ENCODE measurements around the gene ATP2B2.

The ATP2B2 gene

GRCh38 chr3:10511809-10512494, 6.6 kb upstream of the ATP2B2 start:
- no peak for DNase-seq (ENCODE audit: low read depth in 2 of 2, low spot score in 1 of 2)

DNA sequence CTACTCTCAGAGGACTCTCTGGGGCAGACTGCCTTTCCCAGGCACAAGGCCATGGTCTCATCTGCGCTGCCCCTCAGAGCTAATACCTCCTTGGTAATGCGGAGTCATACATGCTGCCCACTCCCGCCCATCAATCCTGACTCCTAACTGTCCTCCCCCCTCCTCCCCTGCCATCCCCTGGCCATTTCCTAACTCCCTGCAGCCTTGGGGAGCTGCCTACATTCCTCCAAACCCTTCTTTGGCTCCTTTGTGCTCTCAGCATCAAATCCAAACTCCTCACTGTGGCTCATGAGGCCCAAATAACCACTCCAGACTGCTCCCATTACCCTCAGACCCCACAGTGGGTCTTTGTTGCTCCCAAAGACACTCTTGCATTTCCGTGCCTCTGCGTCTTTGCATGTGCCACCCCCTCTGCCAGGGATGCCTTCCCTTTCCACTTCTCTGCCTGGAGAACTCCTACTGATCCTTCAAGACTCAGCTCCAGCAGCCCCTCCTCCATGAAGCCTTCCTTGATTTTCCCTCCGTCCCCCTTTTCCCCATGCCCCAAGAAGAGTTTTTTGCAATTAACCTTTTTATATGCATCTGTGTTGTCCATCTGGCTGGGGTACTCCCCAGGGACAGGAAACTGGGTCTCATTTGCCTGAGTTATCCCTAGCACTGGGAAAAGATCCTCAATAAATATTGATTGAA, 5.5 kb upstream of the ATP2B2 start:
- DNase-seq (ENCODE audit: low read depth in 2 of 2, low spot score in 1 of 2): no peak

DNA sequence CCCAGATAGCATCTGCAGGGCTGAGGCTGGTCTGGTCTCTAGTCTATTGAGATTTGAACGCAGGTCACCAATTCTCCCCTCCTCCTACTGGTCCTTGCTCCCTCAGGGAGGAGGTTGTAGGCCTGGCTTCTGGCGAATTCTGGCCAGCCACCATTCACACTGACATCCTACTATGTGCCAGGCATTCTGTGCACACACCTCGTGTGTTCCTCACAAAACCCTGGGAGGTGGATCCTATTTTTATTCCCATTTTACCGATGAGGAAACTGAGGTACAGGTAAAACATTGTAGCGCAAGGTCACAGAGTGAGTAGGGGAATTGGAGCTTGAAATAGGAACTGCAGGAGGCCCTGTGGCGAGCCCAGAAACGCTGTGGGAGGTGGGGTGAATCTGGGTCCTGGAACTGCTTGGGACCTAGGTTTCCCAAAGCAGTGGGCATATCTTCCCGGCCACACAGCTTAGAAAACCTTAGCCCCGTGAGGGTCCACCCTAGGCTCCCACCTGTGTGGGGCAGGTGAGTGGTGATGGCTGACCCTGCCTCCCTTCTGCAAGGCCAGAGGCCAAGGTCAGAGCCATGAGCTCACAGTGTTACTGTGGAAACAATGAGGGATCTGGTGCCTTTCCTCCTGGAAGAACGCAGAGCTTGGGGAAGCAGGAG, 4.8 kb upstream of the ATP2B2 start:
- no peak for DNase-seq (ENCODE audit: low read depth in 2 of 2, low spot score in 1 of 2)

GRCh38 chr3:10509325-10509724, 3.9 kb upstream of the ATP2B2 start:
- no peak for DNase-seq (ENCODE audit: low read depth in 2 of 2, low spot score in 1 of 2)

- DNase-seq (ENCODE audit: low read depth in 2 of 2, low spot score in 1 of 2): no peak
Observed at GRCh38 chr3:10508619-10509260, 3.4 kb upstream of the ATP2B2 start.

GRCh38 chr3:10508235-10508618, 2.8 kb upstream of the ATP2B2 start:
- no peak for DNase-seq (ENCODE audit: low read depth in 2 of 2, low spot score in 1 of 2)

- no peak for DNase-seq (ENCODE audit: low read depth in 2 of 2, low spot score in 1 of 2)
Observed at GRCh38 chr3:10507331-10507730, 1.9 kb upstream of the ATP2B2 start.

- no peak for DNase-seq (ENCODE audit: low read depth in 2 of 2, low spot score in 1 of 2)
Observed at GRCh38 chr3:10506696-10507095, 1.3 kb upstream of the ATP2B2 start.

DNA sequence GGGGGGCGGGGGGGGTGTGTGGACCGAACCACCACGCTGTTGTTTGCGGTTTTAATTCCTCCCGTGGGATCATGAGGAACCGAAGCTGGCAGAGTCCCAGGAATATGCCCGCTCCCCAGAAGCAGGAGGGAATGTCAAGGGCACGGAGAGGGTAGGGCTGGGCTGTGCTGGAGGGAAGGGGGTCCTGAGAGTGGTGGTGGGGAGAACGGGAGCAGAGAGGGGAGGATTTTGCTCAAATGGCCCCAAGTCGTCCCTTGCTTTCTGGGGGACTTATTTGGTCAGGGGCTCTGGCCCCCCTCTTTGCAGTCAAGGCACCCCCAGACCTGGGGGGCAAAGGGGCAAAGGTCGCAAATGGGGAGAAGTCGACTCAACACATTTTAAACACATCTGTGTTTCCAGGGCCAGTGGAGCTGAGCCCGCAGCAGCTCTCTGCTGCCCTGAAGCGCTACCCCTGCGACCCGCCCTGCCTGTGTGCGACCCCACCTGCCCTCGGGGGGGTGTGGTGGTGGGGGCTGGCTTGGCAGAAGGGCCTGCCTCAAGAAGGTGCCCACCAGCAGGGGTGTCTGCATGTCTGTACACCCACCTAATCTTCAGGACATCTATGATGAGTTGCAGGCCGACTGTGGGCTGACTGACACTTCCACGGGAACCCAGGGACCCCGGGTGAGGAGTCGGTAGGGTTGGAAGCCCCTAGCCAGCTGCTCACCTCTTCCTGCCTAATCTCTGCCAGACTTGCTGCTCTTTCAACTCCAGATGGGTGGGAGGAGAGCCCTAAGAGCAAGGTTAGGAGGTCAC, 602 bp upstream of the ATP2B2 start:
- no peak for DNase-seq (ENCODE audit: low read depth in 2 of 2, low spot score in 1 of 2)

- no peak for DNase-seq (ENCODE audit: low read depth in 2 of 2, low spot score in 1 of 2)
Observed at GRCh38 chr3:10504171-10505049, 976 bp downstream of the ATP2B2 start.

DNA sequence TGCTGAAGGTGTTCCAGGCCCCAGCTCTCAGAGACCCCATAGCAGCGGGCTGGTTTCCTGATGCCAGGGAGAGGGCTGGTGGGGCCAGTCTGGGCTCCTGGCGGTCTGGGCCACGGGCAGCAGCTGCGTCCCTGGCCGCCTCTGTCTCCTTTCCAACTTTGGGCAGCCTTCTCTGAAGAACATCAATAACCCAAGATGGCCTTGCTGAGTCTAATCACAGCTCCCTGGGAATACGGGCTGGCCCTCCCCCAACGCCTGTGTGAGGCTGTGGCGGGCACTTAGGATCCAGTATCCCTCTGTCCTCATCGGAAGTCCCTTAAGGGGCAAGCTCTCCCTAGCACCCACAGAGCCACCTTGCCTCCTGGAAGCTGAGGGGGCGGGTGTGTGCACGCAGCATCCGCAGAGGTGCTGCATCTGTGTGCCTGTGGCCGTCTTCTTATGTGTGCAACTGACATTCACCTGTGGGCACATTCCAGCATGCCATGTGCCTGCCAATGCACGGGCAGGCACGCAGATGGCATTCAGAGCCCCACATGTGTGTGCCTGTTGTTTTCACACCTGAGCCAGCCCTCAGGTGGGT, 2.1 kb downstream of the ATP2B2 start:
- DNase-seq (ENCODE audit: low read depth in 2 of 2, low spot score in 1 of 2): no peak

DNA sequence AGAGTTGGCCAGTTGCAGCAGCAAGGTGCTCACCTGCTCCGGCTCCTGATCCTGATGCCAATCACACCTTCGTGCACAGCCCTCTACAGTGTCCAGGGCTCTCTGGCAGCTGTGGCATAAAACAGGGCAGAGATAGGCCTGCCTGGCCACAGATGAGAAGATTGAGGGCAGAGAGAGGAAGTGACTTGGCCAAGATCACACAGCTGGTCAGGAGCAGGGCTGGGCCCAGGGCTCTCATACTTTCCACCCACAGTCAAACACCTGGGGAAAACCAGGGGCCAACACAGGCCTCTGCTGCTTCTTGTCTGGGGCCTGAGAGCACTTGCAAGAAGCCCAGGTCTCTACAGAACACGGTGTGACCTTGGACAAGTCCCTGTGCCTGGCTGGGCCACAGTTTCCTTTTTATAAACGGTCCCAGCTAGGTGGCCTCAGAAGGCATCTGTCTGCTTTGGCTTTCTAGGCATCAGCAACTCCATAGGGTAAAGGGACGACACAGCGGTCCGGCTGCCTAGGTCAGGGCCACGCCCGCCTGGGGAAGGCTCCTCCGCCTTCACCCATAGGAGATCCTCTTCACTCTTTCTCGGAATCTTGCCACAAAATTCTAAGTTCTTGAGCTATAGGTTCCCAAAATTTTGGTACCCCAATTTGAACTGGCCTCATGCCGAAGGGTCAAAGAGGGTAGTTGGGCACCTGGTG, 3.1 kb downstream of the ATP2B2 start:
- DNase-seq (ENCODE audit: low read depth in 2 of 2, low spot score in 1 of 2): no peak

- DNase-seq (ENCODE audit: low read depth in 2 of 2, low spot score in 1 of 2): no peak
Observed at GRCh38 chr3:10501664-10502052, 3.7 kb downstream of the ATP2B2 start.

- no peak for DNase-seq (ENCODE audit: low read depth in 2 of 2, low spot score in 1 of 2)
Observed at GRCh38 chr3:10500717-10501663, 4.4 kb downstream of the ATP2B2 start.

- no peak for DNase-seq (ENCODE audit: low read depth in 2 of 2, low spot score in 1 of 2)
Observed at GRCh38 chr3:10498271-10498670, 7.1 kb downstream of the ATP2B2 start.

- DNase-seq (ENCODE audit: low read depth in 2 of 2, low spot score in 1 of 2): no peak
Observed at GRCh38 chr3:10497439-10497838, 7.9 kb downstream of the ATP2B2 start.

DNA sequence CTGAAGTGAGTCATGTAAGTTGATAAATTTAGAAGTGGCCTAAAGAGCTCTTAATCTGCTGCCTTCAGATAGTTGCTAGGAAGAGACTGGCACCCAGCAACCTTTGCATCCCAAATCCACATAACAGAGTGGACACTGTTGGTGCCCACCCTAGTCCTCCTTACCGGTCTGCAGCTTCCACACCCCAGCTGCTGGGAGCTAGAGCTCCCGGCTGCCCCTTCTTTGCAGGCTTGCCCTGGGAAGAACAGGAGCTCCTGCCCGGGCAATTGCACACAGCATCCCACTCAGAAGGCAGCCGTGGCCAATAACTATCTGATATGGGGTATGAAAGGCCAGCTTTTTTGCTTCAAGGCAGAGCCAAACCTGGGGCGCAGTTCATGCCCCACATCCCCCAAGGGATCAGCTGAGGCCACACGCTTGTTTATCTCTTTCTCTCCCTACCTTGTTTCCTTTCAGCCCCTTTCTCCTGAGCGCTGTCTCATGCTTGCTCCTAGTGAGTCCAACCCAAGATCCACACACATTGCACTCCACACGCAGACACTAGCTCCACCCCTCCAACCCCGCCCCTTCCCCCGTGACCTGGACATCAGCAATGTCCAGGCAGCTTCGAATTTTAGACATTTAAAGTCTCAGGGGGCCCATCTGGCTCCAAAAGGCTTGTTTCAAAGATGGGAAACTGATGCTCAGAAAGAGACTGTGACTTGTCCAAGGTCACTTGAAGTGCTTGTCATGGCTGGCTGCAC, 9.1 kb downstream of the ATP2B2 start:
- no peak for DNase-seq (ENCODE audit: low read depth in 2 of 2, low spot score in 1 of 2)
